Adrenal gland (tissue), 12 donors: ENCODE measurements around the gene SPTBN1. TPM values are rescaled to one million over a fixed set of nuclear protein-coding genes. Genes with fewer than 3 reads are reported as not detected.
A peak's percentile ranks its signal among the peaks of the same experiment; 100 is the strongest.

Experiments
- DNase-seq, 7 donors: peaks; one replicate each; pipeline ENCODE4 v3.0.0-alpha.2; 2019 to 2020
- H3K27ac ChIP-seq, 5 donors: fragments of 200-600 bp; sonication (generic) in 4 of 5; 1 replicate in 3 of 5; 2 replicates in 2 of 5; pipeline versions ENCODE4 v1.5.1 to v1.8.0; 2016 to 2020; ENCODE audit warnings: mild to moderate bottlenecking in 1 of 5
- H3K27me3 ChIP-seq: fragments of 200-600 bp; 2 replicates; pipeline ENCODE4 v1.8.0; 2021
- H3K36me3 ChIP-seq, 2 donors: fragments of 200-600 bp; replicated peaks in 1 of 2; 1 replicate in 1 of 2; 2 replicates in 1 of 2; pipeline versions ENCODE4 v1.5.1 to v1.8.0; 2018 to 2022
- H3K4me1 ChIP-seq, 2 donors: fragments of 200-600 bp; replicated peaks in 1 of 2; 1 replicate in 1 of 2; 2 replicates in 1 of 2; pipeline versions ENCODE4 v1.5.1 to v1.8.0; 2018 to 2021
- H3K4me3 ChIP-seq, 4 donors: fragments of 200-600 bp; sonication (generic) in 3 of 4; one replicate each; pipeline ENCODE4 v1.5.1; 2016 to 2018
- H3K9me3 ChIP-seq, 3 donors: fragments of 200-600 bp; sonication (generic) in 1 of 3; replicated peaks in 1 of 3; 1 replicate in 2 of 3; 2 replicates in 1 of 3; pipeline versions ENCODE4 v1.5.1 to v1.8.0; 2016 to 2021
- POLR2A ChIP-seq, 2 donors: fragments of 450-650 bp; IDR thresholded peaks; one replicate each; pipeline ENCODE4 v1.6.1; 2017; ENCODE audit warnings: antibody characterized with exemption in 2 of 2, mild to moderate bottlenecking in 2 of 2, moderate library complexity in 1 of 2
- WGBS, 4 donors: extraction: QIAGEN DNeasy Blood & Tissue Kit in 2 of 4; methylation state at CpG; one replicate each; pipeline versions ENCODE4 v1.1.5 to v1.1.7; 2013 to 2017; 5-methylcytosine and 5-hydroxymethylcytosine counted together
- intact Hi-C, 2 donors: fragments of 100-400 bp; cut with DNase I; formaldehyde crosslinking; loops; one replicate each; pipeline versions ENCODE4 v1.14.1 to v1.15.0; 2022 to 2023
- polyA plus RNA-seq, 3 donors: library from polyadenylated mRNA; stranded (reverse); fragments of 200-250 nt in 2 of 3; fragments of 350-450 nt in 1 of 3; fragmentation: Illumina TruSeq in 1 of 3; extraction: RNeasy Lipid Tissue Mini Kit (QIAGEN cat#74804) in 1 of 3; gene quantifications; one replicate each; pipeline ENCODE4 v1.2.3, GENCODE V29; 2013 to 2014
- total RNA-seq, 9 donors: library from RNA; depleted of rRNA in 4 of 9; stranded (reverse); fragments of >200 nt in 4 of 9; fragments of 120-200 nt in 1 of 9; fragmentation: NEBNext Ultra II Directional in 1 of 9; extraction: Animal tissue kit (Norgen Biotek cat#: 25700) in 1 of 9; gene quantifications; one replicate each; pipeline versions ENCODE4 v1.1.0 to v1.2.4, GENCODE V29; 2013 to 2023
- TF ChIP-seq, protein P1 (sequence below), 6 experiments: fragments of 450-650 bp in 4 of 6; fragments of 200-600 bp in 2 of 6; sonication (generic) in 1 of 6; IDR thresholded peaks; 1 replicate in 5 of 6; 2 replicates in 1 of 6; pipeline versions ENCODE4 v1.5.1 to v1.8.0; 2016 to 2021; ENCODE audit warnings: antibody characterized with exemption in 6 of 6, mild to moderate bottlenecking in 2 of 6, moderate library complexity in 1 of 6
- donor health status: healthy with polysubstance abuse.
- donor health status: Bipolar disorder and iron deficiency.
- donor health status: DM: yes; HTN: yes; CAD: no.
- donor health status: DM: no; HTN: no; CAD: no.
- donor health status: DM: no; HTN: no; CAD: no.
- donor health status: DM: yes; HTN: yes; CAD: no.

The SPTBN1 gene
- total and polyA plus RNA-seq, 12 donors: 72.9 to 653 (median 493) TPM

DNA sequence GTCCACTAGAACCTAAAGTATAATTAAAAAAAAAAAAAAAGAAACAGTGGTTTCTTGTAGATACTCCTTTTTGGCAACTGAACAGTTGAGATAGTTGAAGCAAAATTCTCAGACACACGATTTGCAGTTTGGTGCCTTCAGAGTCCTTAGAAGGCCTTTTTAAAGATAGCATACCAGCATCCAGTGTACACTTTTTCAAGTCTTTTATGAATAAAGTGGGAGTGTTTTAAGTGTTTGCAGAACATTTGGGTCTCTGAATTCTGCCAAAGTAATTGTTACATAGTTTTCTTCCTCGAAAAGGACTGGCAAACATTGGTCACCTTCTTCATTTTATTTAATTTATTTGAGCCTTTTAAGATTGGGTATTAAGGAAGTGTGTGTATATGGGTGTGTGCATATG, 62.3 kb downstream of the SPTBN1 start:
- 43 to 62% (median 59%) methylated on average over 2 of the region's 2 CpGs for WGBS, 4 donors
- H3K4me3 ChIP-seq: no peak overlapping the region
- no peak for TF ChIP-seq POLR2A (IDR thresholded peaks at IDR 0.05)
- TF ChIP-seq, protein P1, sequence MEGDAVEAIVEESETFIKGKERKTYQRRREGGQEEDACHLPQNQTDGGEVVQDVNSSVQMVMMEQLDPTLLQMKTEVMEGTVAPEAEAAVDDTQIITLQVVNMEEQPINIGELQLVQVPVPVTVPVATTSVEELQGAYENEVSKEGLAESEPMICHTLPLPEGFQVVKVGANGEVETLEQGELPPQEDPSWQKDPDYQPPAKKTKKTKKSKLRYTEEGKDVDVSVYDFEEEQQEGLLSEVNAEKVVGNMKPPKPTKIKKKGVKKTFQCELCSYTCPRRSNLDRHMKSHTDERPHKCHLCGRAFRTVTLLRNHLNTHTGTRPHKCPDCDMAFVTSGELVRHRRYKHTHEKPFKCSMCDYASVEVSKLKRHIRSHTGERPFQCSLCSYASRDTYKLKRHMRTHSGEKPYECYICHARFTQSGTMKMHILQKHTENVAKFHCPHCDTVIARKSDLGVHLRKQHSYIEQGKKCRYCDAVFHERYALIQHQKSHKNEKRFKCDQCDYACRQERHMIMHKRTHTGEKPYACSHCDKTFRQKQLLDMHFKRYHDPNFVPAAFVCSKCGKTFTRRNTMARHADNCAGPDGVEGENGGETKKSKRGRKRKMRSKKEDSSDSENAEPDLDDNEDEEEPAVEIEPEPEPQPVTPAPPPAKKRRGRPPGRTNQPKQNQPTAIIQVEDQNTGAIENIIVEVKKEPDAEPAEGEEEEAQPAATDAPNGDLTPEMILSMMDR (IDR thresholded peaks at IDR 0.05): no peak
- intact Hi-C loops: no loop called here
- H3K9me3 ChIP-seq: no peaks in the 10 kb centered on the region
- H3K27me3 ChIP-seq: no peaks in the 10 kb centered on the region
- no peak for DNase-seq
- H3K36me3 ChIP-seq: no peaks in the 10 kb centered on the region
- H3K4me1 ChIP-seq: peaks cover 3 to 14% of the 10 kb centered on the region in 2 donors
- H3K27ac ChIP-seq: no peak overlapping the region

DNA sequence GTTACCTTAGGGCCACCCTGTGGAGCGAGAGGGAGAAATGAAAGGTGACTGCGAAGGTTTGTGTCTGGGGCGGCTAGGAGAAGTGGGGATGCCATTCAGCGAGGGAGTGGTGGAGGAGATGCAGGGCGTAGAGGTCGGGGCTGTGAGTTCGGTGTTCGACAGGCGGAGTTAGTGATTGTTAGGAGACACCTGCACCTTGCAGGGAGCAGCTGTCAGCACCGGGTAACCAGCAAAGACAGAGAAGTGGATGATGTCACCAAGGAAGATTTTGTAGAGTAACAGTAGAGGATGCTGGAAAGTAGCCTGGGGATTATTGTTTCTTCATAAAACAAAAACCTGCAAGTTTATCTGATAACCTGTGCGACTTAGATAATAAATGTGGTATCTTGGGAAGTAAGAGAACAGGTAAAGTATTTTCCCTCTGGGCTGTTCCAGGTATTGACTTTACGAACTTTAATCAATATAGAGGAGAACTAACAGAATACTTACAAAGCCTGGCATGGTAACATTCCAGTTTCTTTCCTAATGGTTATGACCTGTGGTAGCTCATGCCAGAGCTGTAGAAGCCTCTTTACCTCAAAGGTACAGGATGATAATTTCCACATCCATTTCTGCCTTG, 63.8 kb downstream of the SPTBN1 start:
- Histone ChIP-seq H3K27me3 (no peaks in the 10 kb centered on the region), H3K4me3 (no peak overlapping the region), H3K27ac (no peak overlapping the region), H3K4me1 (peaks cover 6 to 17% of the 10 kb centered on the region in 2 donors), H3K9me3 (no peaks in the 10 kb centered on the region), H3K36me3 (no peaks in the 10 kb centered on the region)
- intact Hi-C loops: loop anchor here in 1 of 2 donors (10.0 kb wide), 1 partner anchor 185 kb away; no protein-coding TSS in a partner anchor
- DNase-seq: no peak
- 87 to 91% (median 89%) methylated on average over 12 of the region's 12 CpGs for WGBS, 4 donors
- no peak for TF ChIP-seq POLR2A (IDR thresholded peaks at IDR 0.05)
- TF ChIP-seq, protein P1 (IDR thresholded peaks at IDR 0.05): no peak

DNA sequence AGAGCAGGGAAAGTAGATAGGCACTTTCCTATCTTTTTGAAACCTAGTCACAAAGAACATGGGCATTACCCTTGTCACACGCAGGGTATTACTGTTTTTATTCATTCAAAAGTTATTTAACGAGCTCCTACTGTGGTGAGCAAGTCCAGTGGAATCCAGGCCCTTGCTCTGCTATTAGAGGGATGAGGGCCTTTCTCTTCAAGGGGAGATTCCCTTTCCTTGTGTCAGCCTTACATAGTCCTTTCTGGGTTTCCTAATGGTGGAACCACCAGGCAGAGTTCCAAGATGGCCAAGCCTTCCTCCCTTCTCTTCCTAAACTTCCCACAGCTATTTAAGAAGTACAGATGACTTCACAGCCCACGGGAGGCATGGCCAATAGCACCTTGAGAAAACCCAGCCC, 64.6 kb downstream of the SPTBN1 start:
- Histone ChIP-seq H3K27ac (peak overlapping the region in 1 of 5 donors; percentile 45), H3K27me3 (no peaks in the 10 kb centered on the region), H3K36me3 (no peaks in the 10 kb centered on the region), H3K4me3 (no peak overlapping the region), H3K4me1 (peaks cover 10 to 24% of the 10 kb centered on the region in 2 donors), H3K9me3 (no peaks in the 10 kb centered on the region)
- DNase-seq: no peak
- TF ChIP-seq, protein P1 (IDR thresholded peaks at IDR 0.05): no peak
- TF ChIP-seq POLR2A (IDR thresholded peaks at IDR 0.05): no peak
- 82 to 94% (median 84%) methylated on average over 3 of the region's 3 CpGs for WGBS, 4 donors
- intact Hi-C loops: loop anchor here in 1 of 2 donors (10.0 kb wide), 1 partner anchor 184 kb away; no protein-coding TSS in a partner anchor

DNA sequence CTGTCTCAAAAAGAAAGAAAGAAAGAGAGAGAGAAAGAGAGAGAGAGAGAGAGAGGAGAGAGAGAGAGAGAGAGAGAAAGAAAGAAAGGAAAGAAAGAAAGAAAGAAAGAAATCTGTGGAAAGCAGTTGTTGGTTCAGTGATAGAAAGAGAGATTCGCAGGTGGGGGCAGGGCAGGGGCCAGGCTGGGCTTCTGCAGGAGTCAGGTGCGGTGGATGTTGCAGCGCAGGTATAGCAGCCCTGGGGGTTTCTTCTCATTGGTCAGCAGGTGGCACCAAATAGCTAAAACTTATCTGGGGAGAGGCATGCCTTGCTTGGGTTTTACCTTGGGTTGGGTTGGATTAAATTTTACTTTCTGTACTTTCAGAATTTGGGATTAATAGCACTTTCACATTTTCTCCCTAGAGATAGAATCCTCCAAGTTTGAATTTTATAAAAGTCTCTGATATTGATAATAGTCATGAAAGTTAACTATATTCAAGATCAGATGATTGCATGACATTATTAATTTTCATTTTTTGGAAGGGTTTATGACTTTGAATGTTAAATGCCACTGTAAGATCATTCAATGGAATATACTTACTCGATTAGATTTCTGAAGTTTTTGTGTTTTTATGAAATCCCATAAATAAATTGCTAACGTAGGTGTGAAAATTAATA, 66.6 kb downstream of the SPTBN1 start:
- H3K36me3 ChIP-seq: peaks cover 0 to 17% of the 10 kb centered on the region in 2 donors
- H3K4me3 ChIP-seq: no peak overlapping the region
- peak overlapping the region in 2 of 5 donors; percentile 17 to 77 for H3K27ac ChIP-seq
- no peaks in the 10 kb centered on the region for H3K9me3 ChIP-seq
- peaks cover 10 to 24% of the 10 kb centered on the region in 2 donors for H3K4me1 ChIP-seq
- peak; percentile 50 to 73 (median 60) for DNase-seq
- 24 to 35% (median 28%) methylated on average over 5 of the region's 5 CpGs for WGBS, 4 donors
- no peaks in the 10 kb centered on the region for H3K27me3 ChIP-seq
- TF ChIP-seq, protein P1 (IDR thresholded peaks at IDR 0.05): peak; percentile 43 to 78 (median 66)
- TF ChIP-seq POLR2A (IDR thresholded peaks at IDR 0.05): no peak
- intact Hi-C loops: loop anchor here in 1 of 2 donors (10.0 kb wide), 1 partner anchor 182 kb away; no protein-coding TSS in a partner anchor
